Activated gamma-delta T cell treated with anti-CD3 and anti-CD28 coated beads, Interleukin-2, amount 50 U/mL, for 16 hours (primary cell): Measurements from ENCODE around the gene GMDS.
A peak's percentile ranks its signal among the peaks of the same experiment; 100 is the strongest.

ENCODE experiments used
- DNase-seq: peaks from one replicate; pipeline ENCODE4 v3.0.0-alpha.2; 2020; ENCODE audit warnings: low read depth

The GMDS gene

GRCh38 chr6:2133716-2134310, 111.6 kb downstream of the GMDS start:
- no peak for DNase-seq

- no peak for DNase-seq
Observed at GRCh38 chr6:2132916-2133315, 112.5 kb downstream of the GMDS start.

GRCh38 chr6:2132416-2132815, 113.0 kb downstream of the GMDS start:
- no peak for DNase-seq

GRCh38 chr6:2129182-2129621, 116.2 kb downstream of the GMDS start:
- no peak for DNase-seq

- peak; percentile 7 for DNase-seq
Observed at GRCh38 chr6:2127484-2127911, 117.9 kb downstream of the GMDS start.

- DNase-seq, result no peak
Observed at GRCh38 chr6:2126351-2126750, 119.1 kb downstream of the GMDS start.

GRCh38 chr6:2125158-2125557, 120.2 kb downstream of the GMDS start:
- DNase-seq, result no peak

- DNase-seq, result no peak
Observed at GRCh38 chr6:2124260-2124709, 121.1 kb downstream of the GMDS start.

GRCh38 chr6:2120912-2121311, 124.5 kb downstream of the GMDS start:
- no peak for DNase-seq

GRCh38 chr6:2119275-2119674, 126.1 kb downstream of the GMDS start:
- no peak for DNase-seq

- DNase-seq, result no peak
Observed at GRCh38 chr6:2118136-2118535, 127.3 kb downstream of the GMDS start.

- no peak for DNase-seq
Observed at GRCh38 chr6:2117447-2117846, 128.0 kb downstream of the GMDS start.

- no peak for DNase-seq
Observed at GRCh38 chr6:2116496-2116895, 128.9 kb downstream of the GMDS start.

- DNase-seq, result no peak
Observed at GRCh38 chr6:2114100-2114499, 131.3 kb downstream of the GMDS start.

GRCh38 chr6:2111162-2111677, 134.2 kb downstream of the GMDS start:
- DNase-seq, result no peak

GRCh38 chr6:2110504-2110903, 134.9 kb downstream of the GMDS start:
- no peak for DNase-seq

GRCh38 chr6:2109796-2110195, 135.6 kb downstream of the GMDS start:
- DNase-seq, result no peak

GRCh38 chr6:2108700-2109306, 136.6 kb downstream of the GMDS start:
- DNase-seq, result no peak

GRCh38 chr6:2104524-2104880, 140.9 kb downstream of the GMDS start:
- no peak for DNase-seq

GRCh38 chr6:2103765-2104523, 141.5 kb downstream of the GMDS start:
- no peak for DNase-seq

- no peak for DNase-seq
Observed at GRCh38 chr6:2102966-2103365, 142.4 kb downstream of the GMDS start.

GRCh38 chr6:2102316-2102883, 143.0 kb downstream of the GMDS start:
- DNase-seq, result no peak

GRCh38 chr6:2101213-2101612, 144.2 kb downstream of the GMDS start:
- no peak for DNase-seq
